Airway epithelial cell (primary cell): Measurements from ENCODE around the gene HABP4. TPM values are rescaled to one million over a fixed set of nuclear protein-coding genes. Genes with fewer than 3 reads are reported as not detected.

Experiments used
- total RNA-seq: library from RNA; depleted of rRNA; stranded (reverse); fragments of >200 nt; gene quantifications from 2 replicates; pipeline ENCODE4 v1.2.3, GENCODE V29; 2015

HABP4 gene
- 5.4 and 5.6 TPM in 2 replicates for total RNA-seq

DNA sequence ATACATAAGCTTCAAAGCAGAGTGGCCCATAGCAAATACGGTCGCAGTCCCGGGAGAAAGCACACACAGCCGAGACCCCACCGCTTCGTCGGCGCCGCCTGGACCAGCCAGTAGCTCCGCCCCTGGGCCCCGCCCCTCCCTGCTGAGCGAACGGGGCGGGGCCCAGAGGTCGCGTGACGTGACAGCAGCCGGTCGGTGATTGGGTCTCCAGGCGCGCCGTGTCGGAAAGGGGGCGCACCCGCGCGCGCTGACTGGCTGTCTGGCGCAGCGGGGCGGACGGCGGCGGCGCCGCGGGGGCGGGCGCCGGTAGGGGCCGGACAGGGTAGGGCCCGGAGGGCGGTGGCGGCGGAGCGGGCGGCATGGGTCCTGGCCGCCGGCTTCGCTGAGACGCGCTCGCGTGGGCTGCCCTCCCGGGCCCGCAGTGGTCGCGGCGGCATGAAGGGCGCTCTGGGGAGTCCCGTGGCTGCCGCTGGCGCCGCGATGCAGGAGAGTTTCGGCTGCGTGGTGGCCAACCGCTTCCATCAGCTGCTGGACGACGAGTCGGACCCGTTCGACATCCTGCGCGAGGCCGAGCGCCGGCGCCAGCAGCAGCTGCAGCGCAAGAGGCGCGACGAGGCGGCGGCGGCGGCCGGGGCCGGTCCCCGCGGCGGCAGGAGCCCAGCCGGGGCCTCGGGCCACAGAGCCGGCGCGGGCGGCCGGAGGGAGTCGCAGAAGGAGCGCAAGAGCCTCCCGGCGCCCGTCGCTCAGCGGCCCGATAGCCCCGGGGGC is at the start of gene HABP4:
TSS of gene HABP4 (plus strand) at position 325 of the 768 bp plus-strand sequence. CDS start at position 436, 111 bp downstream.

GRCh38 chr9:96418083-96418919 is 31.7 kb upstream of the HABP4 start, which contains the start of gene ZNF367:
ZNF367 (minus strand) TSS chr9:96418370; CDS start chr9:96418032, 338 bp downstream.

Other genes with a start within 250 kb of the HABP4 start
- gene HSD17B3, start 148.0 kb upstream of the HABP4 start, total RNA-seq: 0.93 and 1.6 TPM in 2 replicates
- gene SLC35D2, start 66.5 kb upstream of the HABP4 start, total RNA-seq: 12.7 and 13.5 TPM in 2 replicates
- 2.8 and 5.0 TPM in 2 replicates for gene ZNF367, start 31.8 kb upstream of the HABP4 start, total RNA-seq
- 9.3 and 15.4 TPM in 2 replicates for gene CDC14B, start 169.7 kb downstream of the HABP4 start, total RNA-seq
- 5.5 and 5.8 TPM in 2 replicates for gene PRXL2C, start 205.1 kb downstream of the HABP4 start, total RNA-seq